Cerebellar cortex (tissue), 1 donor: ENCODE measurements around the gene APOLD1.
"Not testable (repeated sequence)": the region's sequence is repeated elsewhere in the genome, so short reads cannot be mapped to it uniquely, and the experiment has no call there.

Source experiments
- DNase-seq: peaks from one replicate; pipeline ENCODE4 v3.0.0-alpha.2; 2015; ENCODE audit warnings: low spot score

APOLD1 gene

GRCh38 chr12:12786706-12787601 is 1.5 kb downstream of the APOLD1 start:
- DNase-seq: peak; percentile 75

DNA sequence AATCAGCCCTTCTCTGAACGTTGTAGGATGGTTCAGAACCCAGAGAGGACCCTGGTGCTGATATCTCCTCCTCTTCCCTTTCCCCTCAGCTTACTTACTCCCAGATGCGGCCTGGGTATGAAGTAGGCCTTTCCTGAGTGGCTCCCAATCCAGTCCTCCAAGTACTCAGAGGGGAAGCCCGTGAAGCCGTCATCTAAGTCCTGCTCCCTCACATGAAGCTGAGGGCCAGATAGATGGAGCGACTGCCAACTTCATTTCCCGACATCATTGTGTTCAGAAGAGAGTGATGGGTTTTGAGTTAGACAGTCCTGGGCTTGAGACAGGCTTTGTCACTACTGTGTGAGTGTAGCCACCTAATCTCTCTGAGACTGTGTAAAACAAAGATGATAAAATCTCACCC is 2.7 kb downstream of the APOLD1 start:
- DNase-seq: peak; percentile 38

DNA sequence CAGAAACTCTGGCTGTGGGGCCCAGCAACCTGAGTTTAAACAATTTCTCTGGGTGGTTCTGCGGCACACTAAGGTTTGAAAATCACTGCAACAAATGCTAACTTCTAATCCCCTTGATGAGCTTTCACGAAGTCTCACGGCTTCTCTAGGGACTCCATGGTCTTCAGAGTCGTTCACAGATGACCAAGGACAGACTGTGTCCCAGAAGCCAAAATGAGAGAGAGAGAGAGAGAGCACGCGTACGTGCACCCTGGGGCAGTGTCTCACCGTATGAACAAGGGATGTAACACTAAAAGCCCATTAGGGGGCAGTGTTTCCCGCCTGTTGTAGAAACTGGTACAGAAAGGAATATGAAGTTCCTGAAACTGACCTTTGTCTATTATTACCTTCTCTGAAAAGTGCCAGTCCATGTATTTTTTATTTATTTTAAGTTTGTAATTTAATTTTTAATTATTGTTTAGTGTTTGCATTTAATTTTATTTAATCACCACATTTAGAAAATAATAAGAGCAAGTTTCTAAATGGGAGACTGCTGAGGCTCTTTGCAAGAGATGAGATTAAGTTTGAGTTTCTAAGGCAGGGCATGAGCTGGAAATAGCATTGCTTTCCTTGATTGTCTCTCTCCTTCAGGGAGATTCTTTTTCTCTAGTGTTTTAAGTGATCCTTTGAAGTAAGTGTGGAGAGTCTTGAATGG is 3.4 kb downstream of the APOLD1 start:
- peak; percentile 91 for DNase-seq

- DNase-seq: no peak
Observed at GRCh38 chr12:12790956-12791355, 5.5 kb downstream of the APOLD1 start.

GRCh38 chr12:12791756-12792369 is 6.4 kb downstream of the APOLD1 start:
- DNase-seq: peak; percentile 75

DNA sequence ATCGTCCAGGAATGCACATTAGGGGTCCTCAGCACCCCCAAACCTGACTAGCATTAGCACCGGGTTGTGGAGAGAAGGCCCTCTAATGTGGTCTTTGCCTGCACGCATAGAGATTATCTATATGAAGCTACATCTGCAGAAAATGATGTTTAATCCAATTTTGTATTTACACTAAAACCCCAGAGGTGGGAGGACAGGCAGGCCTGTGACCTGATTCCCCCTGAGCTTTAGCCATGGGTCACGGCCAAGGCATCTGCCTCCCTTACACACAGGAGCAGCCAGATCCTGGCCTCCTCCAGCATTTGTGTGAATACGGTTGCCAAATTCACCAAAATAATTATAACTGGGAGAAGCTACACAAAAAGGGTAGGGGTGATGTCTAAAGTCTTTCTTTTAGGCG is 7.0 kb downstream of the APOLD1 start:
- peak; percentile 55 for DNase-seq

DNA sequence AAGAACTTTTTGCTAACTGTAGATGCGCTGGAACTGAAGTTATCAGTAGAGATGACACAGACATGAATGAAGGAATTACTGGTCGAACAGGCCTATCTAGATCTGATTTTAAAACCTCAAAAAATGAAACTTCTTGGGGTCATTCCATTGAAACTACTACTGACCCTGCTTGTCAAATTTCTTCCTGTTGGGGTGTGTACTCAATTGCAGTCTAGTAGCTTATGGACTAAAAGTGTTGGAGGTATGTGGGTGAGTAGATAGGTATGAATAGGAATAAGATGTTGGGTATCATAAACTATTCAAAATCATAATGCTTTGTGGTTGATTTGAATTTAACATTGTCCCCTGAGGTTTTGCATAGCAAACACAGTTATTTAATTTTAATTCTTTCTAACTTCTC is 9.2 kb downstream of the APOLD1 start:
- no peak for DNase-seq

DNA sequence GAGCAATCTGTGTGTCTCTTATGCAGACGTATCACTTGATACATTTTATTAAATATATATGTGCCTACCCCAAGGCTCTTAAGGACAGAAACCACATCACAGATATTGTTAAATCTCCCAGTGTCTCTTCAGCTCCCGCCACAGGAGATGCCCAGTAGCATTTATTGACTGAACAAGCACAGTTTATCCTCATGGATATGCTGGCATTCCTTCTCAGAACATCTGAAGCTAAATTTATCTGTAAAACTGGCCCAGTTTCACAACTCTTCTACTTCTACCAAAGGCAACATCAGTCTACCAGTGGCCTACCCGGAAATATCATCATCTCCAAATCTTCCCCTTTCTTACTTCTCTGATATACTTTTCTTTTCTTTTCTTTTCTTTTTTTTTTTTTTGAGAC is 10.7 kb downstream of the APOLD1 start:
- DNase-seq: no peak

GRCh38 chr12:12796928-12797793 is 11.7 kb downstream of the APOLD1 start:
- no peak for DNase-seq

DNA sequence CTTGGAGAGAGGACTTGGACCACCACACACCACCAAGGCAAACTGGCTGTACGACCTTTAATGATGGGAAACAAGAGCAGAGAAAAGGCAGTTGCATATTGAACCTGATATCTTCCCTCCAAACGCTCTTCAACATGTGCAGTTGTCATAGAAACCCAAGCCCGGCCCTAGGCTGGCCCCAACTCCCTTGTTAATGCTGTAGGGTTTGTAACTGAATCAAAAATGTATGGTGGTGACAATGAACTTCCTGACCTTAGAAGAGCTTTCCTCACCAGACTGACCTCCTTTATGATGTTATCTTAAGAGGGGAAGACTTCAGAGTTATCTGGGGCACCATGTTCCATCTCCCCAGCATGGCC is 12.3 kb downstream of the APOLD1 start:
- DNase-seq: no peak

GRCh38 chr12:12798480-12798879 is 13.0 kb downstream of the APOLD1 start:
- DNase-seq: no peak

- DNase-seq: no peak
Observed at GRCh38 chr12:12799163-12799920, 13.9 kb downstream of the APOLD1 start.

DNA sequence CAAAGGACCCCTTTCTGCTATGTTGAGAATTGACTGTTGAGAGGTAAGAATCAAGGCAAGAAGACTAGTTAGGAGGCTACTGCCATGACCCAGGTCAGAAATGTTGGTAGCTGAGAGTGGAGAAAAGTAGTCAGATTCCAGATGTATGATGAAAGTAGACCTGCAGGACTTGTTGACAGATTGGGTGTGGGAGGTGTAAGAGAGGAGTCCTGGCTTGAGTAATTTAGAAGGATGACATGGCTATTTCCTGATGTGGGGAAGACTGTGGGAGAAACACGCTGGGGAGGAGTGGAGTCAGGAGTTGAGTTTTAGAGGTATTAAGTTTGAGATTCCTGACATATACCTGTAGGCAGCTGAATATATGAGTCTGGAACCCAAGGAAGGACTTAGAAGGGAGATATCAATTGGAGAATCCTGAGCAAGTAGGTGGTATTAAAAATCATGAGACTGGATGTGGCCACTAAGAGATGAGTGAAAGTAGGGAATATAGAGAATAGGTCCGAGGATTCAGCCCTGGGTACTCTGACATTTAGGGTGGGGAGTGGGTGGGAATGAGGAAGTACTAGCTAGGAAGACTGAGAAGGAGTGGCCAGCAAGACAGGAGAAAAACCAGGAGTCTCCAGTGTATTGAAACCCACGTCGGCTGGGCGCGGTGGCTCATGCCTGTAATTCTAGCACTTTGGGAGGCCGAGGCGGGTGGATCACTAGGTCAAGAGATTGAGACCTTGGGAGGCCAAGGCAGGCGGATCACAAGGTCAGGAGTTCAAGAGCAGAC is 15.1 kb downstream of the APOLD1 start:
- DNase-seq: no peak

GRCh38 chr12:12801656-12802055 is 16.2 kb downstream of the APOLD1 start:
- not testable (repeated sequence) for DNase-seq

DNA sequence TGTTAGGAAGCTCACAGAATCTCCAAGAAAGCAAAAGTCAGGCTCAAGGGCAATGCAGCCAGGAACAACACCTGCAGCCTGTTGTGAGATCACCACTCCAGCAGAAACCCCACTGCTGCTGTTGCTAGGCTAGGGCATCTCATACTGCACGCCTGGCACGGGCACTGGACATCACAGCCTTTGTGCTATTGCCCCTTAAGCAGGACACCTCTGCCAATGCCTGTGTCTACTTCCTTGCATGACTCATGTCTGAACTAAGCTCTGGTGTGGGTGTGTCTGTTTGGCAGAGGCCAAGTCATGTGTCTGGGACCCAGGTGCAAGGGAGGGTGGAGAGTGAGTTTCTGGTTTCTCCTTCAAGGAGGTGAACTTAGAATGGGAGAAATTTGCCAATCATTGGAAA is 17.7 kb downstream of the APOLD1 start:
- no peak for DNase-seq

- no peak for DNase-seq
Observed at GRCh38 chr12:12804011-12804410, 18.6 kb downstream of the APOLD1 start.

GRCh38 chr12:12804432-12804886 is 19.0 kb downstream of the APOLD1 start:
- no peak for DNase-seq

GRCh38 chr12:12806784-12807516 is 21.5 kb downstream of the APOLD1 start:
- no peak for DNase-seq

DNA sequence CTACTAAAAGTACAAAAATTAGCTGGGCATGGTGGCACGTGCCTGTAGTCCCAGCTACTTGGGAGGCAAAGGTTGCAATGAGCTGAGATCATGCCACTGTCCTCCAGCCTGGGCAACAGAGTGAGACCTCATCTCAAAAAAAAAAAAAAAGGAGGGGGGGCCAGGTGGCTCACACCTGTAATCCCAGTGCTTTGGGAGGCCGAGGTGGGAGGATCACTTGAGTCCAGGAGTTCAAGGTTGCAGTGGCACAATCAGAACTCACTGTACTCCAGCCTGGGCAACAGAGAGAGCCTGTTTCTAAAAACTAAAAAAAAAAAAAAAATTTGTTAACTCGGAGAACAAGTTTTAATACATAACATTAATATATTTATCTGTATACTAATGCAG is 22.1 kb downstream of the APOLD1 start:
- DNase-seq: not testable (repeated sequence)
